ENCODE measurements around the gene PLCB4.

The PLCB4 gene

DNA sequence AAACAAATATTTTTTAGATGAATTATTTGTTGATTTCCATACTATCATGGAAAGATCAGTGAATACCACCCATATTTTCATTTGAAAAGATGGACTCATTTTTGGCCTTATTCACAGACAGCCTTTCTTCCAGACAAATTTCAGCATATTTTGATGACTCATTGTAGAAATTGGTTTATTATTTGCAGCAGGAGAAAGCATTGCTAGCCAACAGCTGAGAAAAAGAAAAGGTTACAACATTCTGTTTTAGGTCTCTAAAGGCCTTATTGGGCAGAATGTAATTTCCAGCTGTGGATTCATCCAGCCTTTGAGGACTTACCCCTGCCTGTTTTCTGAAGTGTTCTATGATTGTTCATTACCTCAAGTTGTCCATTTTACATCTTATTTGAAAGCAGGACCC, 201.9 kb downstream of the PLCB4 start:
- DNase-seq (ENCODE audit: low spot score): no peak

DNA sequence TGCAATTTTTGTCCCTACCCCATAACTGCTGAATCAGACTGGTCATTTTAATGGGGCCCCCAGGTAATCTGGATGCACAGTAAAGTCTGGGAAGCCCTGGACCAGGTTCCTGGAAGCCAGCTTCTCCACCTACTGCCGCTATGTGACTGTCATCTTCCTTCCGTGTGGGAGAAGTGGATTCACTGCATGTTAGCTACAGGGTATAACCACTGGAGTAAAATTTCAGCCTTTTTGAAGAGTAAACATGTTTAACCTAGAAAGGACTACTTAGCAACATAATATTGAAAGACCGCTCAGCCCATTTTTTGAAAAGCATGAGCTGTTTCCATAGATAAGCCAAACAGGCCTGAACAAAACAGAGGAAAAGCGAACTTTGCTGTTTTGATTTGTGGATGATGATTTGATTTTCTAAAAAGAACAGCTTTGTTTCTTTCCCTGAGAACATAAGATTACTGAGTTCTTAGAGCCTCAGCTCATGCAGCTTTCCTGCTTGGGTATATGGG, 208.1 kb downstream of the PLCB4 start:
- no peak for DNase-seq (ENCODE audit: low spot score)

- DNase-seq (ENCODE audit: low spot score): no peak
Measured at GRCh38 chr20:9279918-9280401, 211.1 kb downstream of the PLCB4 start.

GRCh38 chr20:9280666-9281065, 211.8 kb downstream of the PLCB4 start:
- no peak for DNase-seq (ENCODE audit: low spot score)

- DNase-seq (ENCODE audit: low spot score): no peak
Measured at GRCh38 chr20:9281803-9282202, 212.9 kb downstream of the PLCB4 start.

DNA sequence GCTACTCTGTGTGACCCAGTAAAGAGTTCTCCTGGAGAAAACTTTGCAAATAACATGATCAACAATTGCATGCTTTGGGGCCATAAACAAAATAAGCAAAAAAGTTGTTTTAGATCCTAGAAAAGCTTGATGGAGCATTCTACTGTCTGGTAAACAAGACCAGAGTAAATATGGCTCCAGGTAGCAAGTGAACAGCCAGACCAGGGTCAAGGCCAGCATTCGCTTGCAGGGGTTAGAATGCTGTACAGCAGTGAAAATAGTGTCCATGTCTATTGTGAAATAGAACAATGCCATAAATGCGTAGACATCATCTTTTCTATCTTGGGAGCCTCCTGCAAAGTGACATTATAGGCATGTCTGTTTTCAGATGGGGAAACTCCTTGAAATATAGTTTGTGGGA, 216.7 kb downstream of the PLCB4 start:
- no peak for DNase-seq (ENCODE audit: low spot score)

GRCh38 chr20:9286501-9287461, 217.9 kb downstream of the PLCB4 start:
- no peak for DNase-seq (ENCODE audit: low spot score)

DNA sequence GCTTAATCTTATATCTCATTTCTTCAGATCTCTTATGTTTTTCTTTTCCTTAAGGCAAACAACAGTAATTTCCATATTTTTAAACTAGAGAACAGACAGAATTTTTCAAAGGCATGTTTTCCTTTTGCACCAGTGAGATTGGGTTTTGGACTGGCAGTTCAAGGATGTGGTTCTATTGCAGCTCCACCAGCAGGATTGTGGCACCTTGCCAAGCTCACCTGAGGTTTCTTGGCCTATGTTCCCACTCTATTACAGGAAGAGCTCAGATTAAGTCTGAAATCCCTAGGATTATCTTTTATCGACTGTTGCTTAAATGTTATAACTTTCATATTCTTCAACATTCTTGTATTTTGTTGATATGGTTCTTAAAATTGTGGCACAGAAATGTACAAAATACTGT, 218.9 kb downstream of the PLCB4 start:
- no peak for DNase-seq (ENCODE audit: low spot score)

DNA sequence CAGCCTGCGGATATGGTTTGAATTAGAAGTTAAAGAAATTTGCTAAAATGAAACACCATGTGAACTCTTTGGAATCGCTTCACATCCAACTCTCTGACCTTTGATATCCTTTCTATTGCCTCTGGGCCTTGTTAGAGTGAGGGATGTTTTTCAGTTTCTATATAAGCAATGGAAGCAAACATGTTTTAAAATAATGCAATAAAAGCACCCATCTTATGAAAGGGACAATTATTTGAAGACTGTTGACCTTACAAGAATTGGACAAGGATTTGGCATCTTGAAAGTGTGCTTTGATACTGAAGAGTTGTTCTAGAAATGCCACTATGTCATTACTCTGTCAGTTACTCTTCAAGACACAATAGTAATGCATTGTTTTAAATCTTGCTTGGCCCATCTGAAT, 221.4 kb downstream of the PLCB4 start:
- DNase-seq (ENCODE audit: low spot score): no peak

DNA sequence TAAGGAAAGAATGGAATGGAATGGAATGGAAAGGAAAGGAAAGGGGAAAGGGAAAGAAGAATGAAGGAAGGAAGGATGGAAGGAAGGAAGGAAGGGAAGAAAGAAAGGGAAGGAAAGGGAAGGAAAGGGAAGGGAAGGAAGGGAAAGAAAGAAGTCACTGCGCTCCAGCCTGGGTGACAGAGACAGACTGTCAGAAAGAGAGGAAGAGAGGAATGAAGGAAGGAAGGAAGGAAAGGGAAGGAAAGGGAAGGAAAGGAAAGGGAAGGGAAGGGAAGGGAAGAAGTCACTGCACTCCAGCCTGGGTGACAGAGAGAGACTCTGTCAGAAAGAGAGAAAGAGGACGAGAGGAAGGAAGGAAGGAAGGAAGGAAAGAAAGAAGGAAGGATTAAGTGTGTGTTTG, 224.3 kb downstream of the PLCB4 start:
- DNase-seq (ENCODE audit: low spot score): no peak

DNA sequence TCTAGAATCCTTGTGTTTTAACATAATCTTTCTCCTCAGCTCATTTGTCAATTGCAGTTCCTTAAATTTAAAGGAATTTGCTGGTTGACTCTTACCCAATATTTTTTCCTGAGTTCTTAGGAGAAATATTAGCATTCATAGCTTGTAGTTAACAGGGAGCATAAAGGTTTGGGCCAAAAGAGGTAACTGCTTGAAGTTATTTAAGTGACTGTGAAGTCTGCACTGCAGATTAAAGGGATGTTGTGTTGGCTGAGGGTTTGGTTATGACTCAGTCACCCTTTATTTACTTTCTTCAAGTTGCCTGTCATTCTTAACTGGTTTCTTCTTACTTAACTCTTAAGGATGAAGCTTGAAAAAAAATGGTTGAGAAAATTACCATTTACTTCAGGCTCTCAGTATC, 225.2 kb downstream of the PLCB4 start:
- DNase-seq (ENCODE audit: low spot score): no peak

DNA sequence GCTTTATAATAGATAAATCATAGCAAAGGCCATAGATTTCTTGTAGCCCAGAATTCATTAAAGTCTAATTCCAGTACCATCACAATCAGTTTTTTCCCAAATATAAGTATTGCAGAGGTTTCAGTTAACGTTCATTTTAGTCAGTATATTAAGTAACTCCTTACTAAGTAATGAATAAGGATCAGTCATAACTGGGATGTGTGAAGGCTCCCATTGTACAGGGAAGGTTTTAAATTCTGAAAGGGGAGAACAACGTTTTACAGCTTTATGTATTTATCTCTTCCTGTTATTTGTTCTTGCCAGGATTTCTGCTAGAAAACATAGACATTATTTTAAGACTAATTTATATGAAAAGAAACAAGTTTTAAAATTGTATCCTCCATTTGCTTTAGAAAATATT, 230.0 kb downstream of the PLCB4 start:
- no peak for DNase-seq (ENCODE audit: low spot score)

- no peak for DNase-seq (ENCODE audit: low spot score)
Measured at GRCh38 chr20:9300080-9300479, 231.2 kb downstream of the PLCB4 start.

- DNase-seq (ENCODE audit: low spot score): no peak
Measured at GRCh38 chr20:9300534-9300933, 231.6 kb downstream of the PLCB4 start.

DNA sequence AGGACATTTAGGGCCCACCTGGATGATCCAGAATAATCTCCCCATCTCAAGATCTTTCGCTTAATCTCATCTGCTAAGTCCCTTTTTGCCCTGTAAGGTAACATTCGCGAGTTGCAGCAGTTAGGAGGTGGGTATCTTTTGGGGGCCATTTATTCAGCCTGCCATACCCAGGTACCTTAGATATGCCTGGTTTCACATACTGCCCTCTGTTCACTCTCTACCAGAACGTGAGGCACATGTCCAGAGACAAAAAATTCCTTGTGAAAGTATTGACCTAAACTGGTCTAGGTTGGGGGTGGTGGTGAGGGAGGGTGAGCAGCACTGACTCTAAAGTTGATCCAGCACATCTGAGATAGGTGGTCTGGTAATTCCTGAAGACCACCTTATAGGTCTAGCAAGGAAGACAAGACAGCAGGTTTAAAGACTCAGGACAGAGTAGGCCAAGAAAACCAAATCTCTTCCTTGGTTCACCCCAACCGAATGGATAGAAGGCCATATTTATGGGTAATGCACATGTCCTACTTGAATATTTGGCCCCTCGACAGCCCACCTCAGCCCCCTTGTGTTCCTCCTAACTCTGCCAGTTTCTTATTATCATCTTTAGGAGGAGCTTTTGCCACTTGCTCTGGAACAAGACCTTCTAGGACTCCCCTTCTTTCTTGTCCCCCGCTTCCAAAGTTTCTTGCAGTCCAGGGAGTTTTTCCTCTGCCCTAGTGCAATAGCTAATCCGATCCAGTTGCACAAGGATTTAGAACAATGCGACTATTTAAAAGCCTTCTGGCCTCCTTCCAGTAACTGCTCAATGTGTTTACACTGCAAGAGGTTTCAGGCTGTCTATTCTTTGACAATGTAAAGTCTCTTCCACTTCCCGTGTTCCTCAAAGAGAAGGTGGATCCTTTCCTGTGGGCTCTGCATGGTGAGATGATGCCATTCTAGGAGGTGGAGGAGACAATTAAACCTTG, 232.5 kb downstream of the PLCB4 start:
- no peak for DNase-seq (ENCODE audit: low spot score)

GRCh38 chr20:9302091-9302462, 233.2 kb downstream of the PLCB4 start:
- no peak for DNase-seq (ENCODE audit: low spot score)

DNA sequence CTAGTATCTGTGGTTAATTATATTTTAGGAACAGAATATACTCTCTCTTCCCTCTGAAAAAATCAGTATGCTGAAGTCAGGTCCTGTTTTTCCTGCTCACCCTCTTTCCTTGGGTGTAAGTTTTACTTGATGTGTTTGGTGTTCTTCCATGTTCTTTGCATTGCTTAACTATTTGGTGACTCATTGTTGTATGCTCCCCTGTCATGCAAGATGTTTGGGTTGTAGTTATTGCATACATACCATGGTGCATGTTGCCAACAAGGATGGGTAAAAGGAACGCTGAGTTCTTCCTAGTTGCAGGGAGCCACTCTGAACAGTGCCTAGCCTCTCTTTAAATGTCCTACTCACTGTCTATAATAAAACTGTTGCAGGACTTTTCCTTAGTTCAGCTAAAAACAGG, 237.6 kb downstream of the PLCB4 start:
- no peak for DNase-seq (ENCODE audit: low spot score)

DNA sequence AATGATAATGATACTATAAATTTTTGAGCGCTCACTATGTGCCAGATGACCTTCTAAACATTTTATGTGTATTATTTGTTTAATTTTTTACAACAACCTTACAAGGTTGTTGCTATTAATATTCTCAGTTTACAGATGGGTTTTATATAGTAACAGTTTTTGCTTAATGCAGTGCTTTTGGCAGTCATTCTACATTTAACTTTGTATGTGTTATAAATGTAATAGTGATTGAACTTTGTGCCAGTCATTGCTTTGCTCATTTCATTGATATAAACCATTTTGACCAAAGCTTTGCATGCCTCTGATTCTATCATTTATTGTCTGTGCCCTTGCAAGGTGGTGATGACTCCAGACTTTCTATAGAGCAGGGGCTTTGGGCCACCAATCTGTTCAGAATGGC, 239.2 kb downstream of the PLCB4 start:
- DNase-seq (ENCODE audit: low spot score): no peak

DNA sequence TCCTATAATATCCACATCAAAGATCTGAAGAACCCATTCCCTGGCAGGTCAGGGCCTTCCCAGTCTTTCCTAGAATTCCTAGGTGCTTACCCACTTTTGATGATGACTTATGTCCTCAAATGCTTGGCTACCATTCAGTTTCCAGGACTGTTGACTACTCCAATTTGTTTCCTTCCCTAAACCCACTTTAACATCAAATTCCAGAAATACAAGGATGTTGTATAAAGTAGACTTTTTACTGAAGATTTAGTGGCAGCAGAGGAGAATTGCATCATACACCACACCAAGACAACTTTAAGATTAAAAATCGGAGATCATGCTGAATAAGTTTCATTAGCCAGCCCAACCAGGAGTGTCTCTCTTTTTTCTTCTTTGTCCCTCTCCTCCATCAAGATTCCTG, 242.2 kb downstream of the PLCB4 start:
- DNase-seq (ENCODE audit: low spot score): no peak

GRCh38 chr20:9319687-9320384, 250.9 kb downstream of the PLCB4 start:
- DNase-seq (ENCODE audit: low spot score): no peak

GRCh38 chr20:9321007-9321406, 252.1 kb downstream of the PLCB4 start:
- DNase-seq (ENCODE audit: low spot score): no peak

- no peak for DNase-seq (ENCODE audit: low spot score)
Measured at GRCh38 chr20:9322661-9323060, 253.8 kb downstream of the PLCB4 start.
